ENCODE data around the gene HECTD2. TPM values are rescaled to one million over a fixed set of nuclear protein-coding genes. Genes with fewer than 3 reads are reported as not detected.
A peak's percentile ranks its signal among the peaks of the same experiment; 100 is the strongest.

The HECTD2 gene
- total RNA-seq, 1 donor, result 17.8 TPM

DNA sequence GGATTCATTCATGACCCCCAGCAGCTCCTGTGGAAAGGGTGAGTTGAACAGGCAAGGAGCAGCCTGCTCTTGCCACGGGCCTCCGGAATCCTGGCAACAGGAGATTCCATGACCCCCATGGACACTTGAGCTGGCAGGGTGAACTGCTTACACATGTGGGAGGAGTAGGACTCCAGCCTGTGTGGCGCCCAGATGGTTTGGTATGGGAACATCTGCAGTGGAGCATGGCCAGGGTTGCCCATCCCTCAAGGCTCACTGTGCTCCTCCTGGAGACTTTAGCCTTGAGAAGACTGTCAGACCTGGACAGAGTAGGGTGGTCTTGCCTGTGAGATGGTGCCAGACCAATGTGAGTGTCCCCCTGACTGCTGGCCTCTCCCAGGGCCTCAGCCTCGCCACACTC lies 57.0 kb downstream of the HECTD2 start:
- TF ChIP-seq, protein P1, sequence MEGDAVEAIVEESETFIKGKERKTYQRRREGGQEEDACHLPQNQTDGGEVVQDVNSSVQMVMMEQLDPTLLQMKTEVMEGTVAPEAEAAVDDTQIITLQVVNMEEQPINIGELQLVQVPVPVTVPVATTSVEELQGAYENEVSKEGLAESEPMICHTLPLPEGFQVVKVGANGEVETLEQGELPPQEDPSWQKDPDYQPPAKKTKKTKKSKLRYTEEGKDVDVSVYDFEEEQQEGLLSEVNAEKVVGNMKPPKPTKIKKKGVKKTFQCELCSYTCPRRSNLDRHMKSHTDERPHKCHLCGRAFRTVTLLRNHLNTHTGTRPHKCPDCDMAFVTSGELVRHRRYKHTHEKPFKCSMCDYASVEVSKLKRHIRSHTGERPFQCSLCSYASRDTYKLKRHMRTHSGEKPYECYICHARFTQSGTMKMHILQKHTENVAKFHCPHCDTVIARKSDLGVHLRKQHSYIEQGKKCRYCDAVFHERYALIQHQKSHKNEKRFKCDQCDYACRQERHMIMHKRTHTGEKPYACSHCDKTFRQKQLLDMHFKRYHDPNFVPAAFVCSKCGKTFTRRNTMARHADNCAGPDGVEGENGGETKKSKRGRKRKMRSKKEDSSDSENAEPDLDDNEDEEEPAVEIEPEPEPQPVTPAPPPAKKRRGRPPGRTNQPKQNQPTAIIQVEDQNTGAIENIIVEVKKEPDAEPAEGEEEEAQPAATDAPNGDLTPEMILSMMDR (IDR thresholded peaks at IDR 0.05; ENCODE audit: insufficient read depth, low read length), result no peak
- H3K4me3 ChIP-seq (ENCODE audit: low read depth, low read length), result no peak overlapping the region
- no peak for DNase-seq (ENCODE audit: low read depth)

DNA sequence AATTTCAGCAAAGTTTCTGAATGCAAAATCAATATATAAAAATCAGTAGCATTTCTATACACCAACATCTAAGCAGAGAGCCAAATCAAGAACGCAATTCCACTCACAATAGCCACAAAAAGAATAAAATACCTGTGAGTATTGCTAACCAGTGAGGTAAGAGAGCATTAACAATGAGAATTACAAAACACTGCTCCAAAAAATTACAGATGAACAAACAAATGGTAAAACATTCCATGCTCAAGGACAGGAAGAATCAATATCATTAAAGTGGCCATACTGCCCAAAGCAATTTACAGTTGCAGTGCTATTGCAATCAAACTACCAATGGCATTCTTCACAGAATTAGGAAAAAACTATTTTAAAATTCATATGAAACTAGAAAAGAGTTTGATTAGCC lies 61.5 kb downstream of the HECTD2 start:
- H3K4me3 ChIP-seq (ENCODE audit: low read depth, low read length), result no peak overlapping the region
- no peak for DNase-seq (ENCODE audit: low read depth)
- TF ChIP-seq, protein P1 (IDR thresholded peaks at IDR 0.05; ENCODE audit: insufficient read depth, low read length), result no peak

DNA sequence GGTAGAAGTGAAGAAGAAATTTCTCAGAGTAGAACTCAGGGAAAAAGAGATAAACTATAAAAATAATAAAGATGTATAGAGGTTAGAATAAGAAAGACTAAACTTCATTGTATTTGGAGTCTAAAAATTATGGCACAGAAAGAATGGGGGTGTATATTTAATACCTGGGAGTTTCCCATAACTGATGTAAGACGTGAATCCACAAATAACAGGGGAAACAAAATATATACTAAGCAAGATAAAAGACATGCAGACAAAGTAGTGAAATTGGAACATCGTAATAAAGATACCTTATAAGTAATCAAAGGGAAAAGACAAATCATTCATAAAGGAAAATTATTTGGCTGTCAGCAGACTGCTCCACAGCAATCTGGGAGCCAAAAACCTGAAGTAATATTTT lies 62.8 kb downstream of the HECTD2 start:
- no peak for DNase-seq (ENCODE audit: low read depth)
- no peak overlapping the region for H3K4me3 ChIP-seq (ENCODE audit: low read depth, low read length)
- TF ChIP-seq, protein P1 (IDR thresholded peaks at IDR 0.05; ENCODE audit: insufficient read depth, low read length), result no peak

DNA sequence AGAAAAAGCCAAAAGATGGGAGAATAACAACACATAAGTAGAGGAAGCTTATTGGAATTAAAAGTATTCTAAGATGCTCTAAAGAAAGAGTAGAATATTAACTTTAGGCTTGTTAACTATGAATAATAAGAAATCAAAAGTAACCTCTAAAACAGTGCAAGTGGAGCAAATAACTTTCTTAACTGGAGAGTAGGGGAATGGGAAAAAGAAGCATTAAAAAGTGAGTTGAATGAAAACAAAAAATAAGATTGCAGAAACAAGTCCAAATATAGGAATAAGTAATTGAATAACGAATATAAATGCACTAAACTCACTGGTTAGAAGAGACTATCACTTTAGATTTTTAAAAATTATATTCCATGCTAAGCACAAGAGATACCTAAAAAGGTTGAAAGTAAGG lies 63.9 kb downstream of the HECTD2 start:
- no peak for DNase-seq (ENCODE audit: low read depth)
- no peak overlapping the region for H3K4me3 ChIP-seq (ENCODE audit: low read depth, low read length)
- TF ChIP-seq, protein P1 (IDR thresholded peaks at IDR 0.05; ENCODE audit: insufficient read depth, low read length), result no peak

DNA sequence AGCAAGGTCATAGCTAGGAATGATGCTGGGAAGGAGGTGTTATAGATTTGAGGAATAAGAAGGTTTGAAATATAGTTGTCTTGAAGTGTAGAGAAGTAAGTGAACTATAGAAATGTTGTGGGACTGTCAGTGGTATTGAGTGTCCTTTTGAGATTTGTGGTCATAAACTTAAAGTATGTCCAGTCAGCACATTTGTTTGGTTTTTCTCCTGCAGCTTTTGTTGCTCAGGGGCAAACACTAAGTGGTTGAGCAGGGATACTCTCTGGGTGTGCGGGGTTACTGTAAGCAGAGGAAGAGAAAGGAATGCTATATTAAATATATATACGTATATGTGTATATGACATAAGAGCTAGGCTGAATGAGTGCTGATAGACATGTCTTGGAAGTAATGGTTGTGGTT lies 67.1 kb downstream of the HECTD2 start:
- TF ChIP-seq, protein P1 (IDR thresholded peaks at IDR 0.05; ENCODE audit: insufficient read depth, low read length), result no peak
- H3K4me3 ChIP-seq (ENCODE audit: low read depth, low read length), result no peak overlapping the region
- DNase-seq (ENCODE audit: low read depth), result no peak

DNA sequence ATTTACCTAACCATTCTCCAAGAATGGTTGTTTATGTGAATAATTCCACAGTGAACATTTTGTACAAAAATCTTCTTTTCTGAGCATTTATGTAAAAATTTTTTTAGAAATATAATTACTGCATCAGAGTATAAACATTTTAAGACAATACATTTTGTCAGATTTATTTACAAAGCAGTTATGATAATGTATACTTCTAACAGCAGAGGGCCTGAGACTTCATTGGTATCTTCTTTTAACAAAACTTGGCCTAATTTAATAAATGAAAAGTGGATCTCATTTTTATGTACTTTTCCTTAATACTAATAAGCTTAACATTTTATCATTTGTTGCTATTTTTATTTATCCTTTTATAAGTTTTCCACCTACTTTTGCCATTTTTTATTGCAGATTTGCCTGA lies 69.4 kb downstream of the HECTD2 start:
- TF ChIP-seq, protein P1 (IDR thresholded peaks at IDR 0.05; ENCODE audit: insufficient read depth, low read length), result no peak
- peak; percentile 5 for DNase-seq (ENCODE audit: low read depth)
- no peak overlapping the region for H3K4me3 ChIP-seq (ENCODE audit: low read depth, low read length)

DNA sequence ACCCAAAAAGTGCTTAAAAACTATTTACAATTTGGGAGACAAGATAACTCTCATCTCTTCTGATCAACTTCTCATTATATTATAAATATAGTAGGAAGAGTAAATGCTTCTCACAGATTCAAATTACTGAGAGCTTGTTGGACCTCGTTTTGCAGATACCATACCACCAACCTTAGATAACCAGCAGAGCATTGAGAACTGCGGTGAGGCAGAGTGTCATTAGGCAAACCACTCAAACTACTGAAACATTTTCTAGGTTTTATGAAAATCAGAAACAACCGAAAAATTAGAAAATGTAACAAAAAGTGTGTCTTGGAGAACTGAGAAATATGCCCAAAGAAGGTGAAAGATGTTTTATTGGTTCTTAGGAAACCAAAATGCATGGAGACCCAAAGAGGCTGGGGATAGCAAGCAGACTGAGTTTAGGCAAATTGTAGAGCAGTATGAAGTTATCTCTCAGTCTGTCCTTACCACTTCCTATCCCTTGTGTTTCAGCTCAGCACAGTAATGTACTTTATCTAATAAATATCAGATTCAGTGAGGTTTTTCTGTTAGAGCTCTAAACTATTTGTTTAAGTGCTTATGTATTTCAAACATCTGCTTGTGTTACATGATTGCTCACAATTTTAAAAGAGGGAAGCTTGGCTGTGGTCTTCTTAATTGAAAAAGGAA lies 77.9 kb downstream of the HECTD2 start:
- no peak for DNase-seq (ENCODE audit: low read depth)
- TF ChIP-seq, protein P1 (IDR thresholded peaks at IDR 0.05; ENCODE audit: insufficient read depth, low read length), result no peak
- H3K4me3 ChIP-seq (ENCODE audit: low read depth, low read length), result no peak overlapping the region

All from fibroblast of the aortic adventitia (primary cell).